NCI-H1694 treated with DMSO at 0.1 percent for 48 hours (cell line): ENCODE data around the gene ZNF804B.
"Not testable (repeated sequence)": the region's sequence is repeated elsewhere in the genome, so short reads cannot be mapped to it uniquely, and the experiment has no call there.

ENCODE experiments used
- DNase-seq: peaks from one replicate; lab custom pipeline; 2025; lab: John Stamatoyannopoulos, UW

Gene ZNF804B

GRCh38 chr7:89085580-89085979, 326.1 kb downstream of the ZNF804B start:
- DNase-seq = no peak

GRCh38 chr7:89091550-89091949, 332.1 kb downstream of the ZNF804B start:
- DNase-seq = no peak

- DNase-seq = no peak
Observed at GRCh38 chr7:89094269-89094668, 334.8 kb downstream of the ZNF804B start.

GRCh38 chr7:89103564-89103963, 344.1 kb downstream of the ZNF804B start:
- DNase-seq = no peak

GRCh38 chr7:89104748-89105685, 345.5 kb downstream of the ZNF804B start:
- no peak for DNase-seq

- no peak for DNase-seq
Observed at GRCh38 chr7:89123871-89124270, 364.4 kb downstream of the ZNF804B start.

GRCh38 chr7:89129600-89130375, 370.3 kb downstream of the ZNF804B start:
- DNase-seq = no peak

- DNase-seq = no peak
Observed at GRCh38 chr7:89133357-89133756, 373.9 kb downstream of the ZNF804B start.

GRCh38 chr7:89133819-89134218, 374.3 kb downstream of the ZNF804B start:
- DNase-seq = no peak

GRCh38 chr7:89145801-89146200, 386.3 kb downstream of the ZNF804B start:
- DNase-seq = no peak

- no peak for DNase-seq
Observed at GRCh38 chr7:89160107-89160506, 400.6 kb downstream of the ZNF804B start.

- no peak for DNase-seq
Observed at GRCh38 chr7:89165421-89165820, 405.9 kb downstream of the ZNF804B start.

GRCh38 chr7:89170628-89171027, 411.1 kb downstream of the ZNF804B start:
- no peak for DNase-seq

GRCh38 chr7:89182116-89182515, 422.6 kb downstream of the ZNF804B start:
- no peak for DNase-seq

GRCh38 chr7:89183712-89184111, 424.2 kb downstream of the ZNF804B start:
- DNase-seq = no peak

GRCh38 chr7:89200758-89201157, 441.3 kb downstream of the ZNF804B start:
- DNase-seq = no peak

- DNase-seq = no peak
Observed at GRCh38 chr7:89223900-89224395, 464.4 kb downstream of the ZNF804B start.

GRCh38 chr7:89228688-89229171, 469.2 kb downstream of the ZNF804B start:
- DNase-seq = not testable (repeated sequence)

GRCh38 chr7:89238156-89238555, 478.7 kb downstream of the ZNF804B start:
- DNase-seq = no peak

- no peak for DNase-seq
Observed at GRCh38 chr7:89246196-89246595, 486.7 kb downstream of the ZNF804B start.

GRCh38 chr7:89247207-89247606, 487.7 kb downstream of the ZNF804B start:
- DNase-seq = no peak

- DNase-seq = no peak
Observed at GRCh38 chr7:89259085-89259484, 499.6 kb downstream of the ZNF804B start.

- no peak for DNase-seq
Observed at GRCh38 chr7:89264126-89264525, 504.6 kb downstream of the ZNF804B start.
